Panc1 (cell line): ENCODE data around the gene FLT1. TPM values are rescaled to one million over a fixed set of nuclear protein-coding genes. Genes with fewer than 3 reads are reported as not detected.

ENCODE experiments used
- ATAC-seq: fragments of 200-7000 bp; cut with Tn5 transposase; 2 replicates; pipeline ENCODE4 v1.9.1; 2020; ENCODE audit warnings: mild to moderate bottlenecking, moderate library complexity
- BruUV-seq: library from RNA; stranded (reverse); fragments of 400-500 nt; replicated peaks from 2 replicates; lab custom pipeline; 2021; lab: Mats Ljungman, UMichigan
- CTCF ChIA-PET: fragments of 300-600 bp; sonication (Branson Sonifier 250); formaldehyde crosslinking; loops from one replicate; lab custom pipeline; 2022; ENCODE audit warnings: antibody characterized with exemption; lab: Charles Lee
- POLR2A ChIA-PET: fragments of 300-600 bp; sonication (Branson Sonifier 250); formaldehyde crosslinking; loops from one replicate; lab custom pipeline; 2022; ENCODE audit warnings: antibody characterized with exemption; lab: Charles Lee
- DNase-seq: peaks from one replicate; pipeline ENCODE4 v3.0.0-alpha.2; 2010; ENCODE audit warnings: low read depth, low spot score
- H3K27ac ChIP-seq: 2 replicates; pipeline ENCODE4 v1.5.1; 2011; ENCODE audit warnings: mild to moderate bottlenecking, low read length, inconsistent platforms
- H3K27me3 ChIP-seq: fragments of 200-500 bp; sonication (Bioruptor generic); 2 replicates; pipeline ENCODE4 v1.6.0; 2014; ENCODE audit warnings: low read length, inconsistent platforms; ENCODE audit not compliant: control insufficient read depth, insufficient read depth
- H3K36me3 ChIP-seq: fragments of 200-500 bp; sonication (Bioruptor generic); 2 replicates; pipeline ENCODE4 v1.5.1; 2014; ENCODE audit warnings: inconsistent platforms, mild to moderate bottlenecking, low read length, moderate library complexity; ENCODE audit not compliant: control insufficient read depth, insufficient read depth
- H3K4me1 ChIP-seq: 2 replicates; pipeline ENCODE4 v1.5.1; 2011; ENCODE audit warnings: inconsistent platforms, mild to moderate bottlenecking, low read length, moderate library complexity; ENCODE audit not compliant: control insufficient read depth, insufficient read depth
- H3K4me3 ChIP-seq, 2 experiments: 2 replicates each; pipeline ENCODE4 v1.5.1; 2011 to 2012; ENCODE audit warnings: low read depth in 2 of 2, low read length in 2 of 2, mild to moderate bottlenecking in 2 of 2, inconsistent platforms in 1 of 2, moderate library complexity in 1 of 2
- H3K9me3 ChIP-seq: fragments of 200-500 bp; sonication (Bioruptor generic); 2 replicates; pipeline ENCODE4 v1.5.1; 2014; ENCODE audit warnings: low read depth, mild to moderate bottlenecking, inconsistent platforms, low read length, moderate library complexity; ENCODE audit not compliant: control insufficient read depth, insufficient read depth
- CTCF ChIP-seq: fragments of 450-650 bp; IDR thresholded peaks from 2 replicates; pipeline ENCODE4 v1.5.1; 2017; ENCODE audit warnings: mild to moderate bottlenecking
- POLR2AphosphoS5 ChIP-seq: IDR thresholded peaks from 2 replicates; pipeline ENCODE4 v1.6.1; 2012; ENCODE audit warnings: mild to moderate bottlenecking, low read depth, low read length, moderate library complexity
- REST ChIP-seq, 2 experiments: IDR thresholded peaks; 2 replicates each; pipeline ENCODE4 v1.6.1; 2011 to 2012; ENCODE audit warnings: low read depth in 2 of 2, control low read depth in 1 of 2, low read length in 1 of 2, mild to moderate bottlenecking in 1 of 2, moderate library complexity in 1 of 2; ENCODE audit not compliant: insufficient read depth in 1 of 2
- SIN3A ChIP-seq: IDR thresholded peaks from 2 replicates; pipeline ENCODE4 v1.6.1; 2012; ENCODE audit warnings: low read depth, mild to moderate bottlenecking, low read length, moderate library complexity, borderline replicate concordance; ENCODE audit not compliant: insufficient read depth
- TCF7L2 ChIP-seq: IDR thresholded peaks from 2 replicates; pipeline ENCODE4 v1.6.1; 2011; ENCODE audit warnings: mild to moderate bottlenecking, low read depth, low read length, inconsistent platforms
- in situ Hi-C: cut with HindIII; loops from 2 replicates; pipeline ENCODE4 v1.10.0; 2016; ENCODE audit warnings: low sequenced_read_pairs, low pct_unique_long_range_greater_than_20kb
- intact Hi-C: fragments of 100-400 bp; cut with micrococcal nuclease; formaldehyde crosslinking; loops from one replicate; pipeline ENCODE4 v1.10.0; 2022; ENCODE audit not compliant: unreplicated experiment
- total RNA-seq: library from RNA; stranded (reverse); gene quantifications from one replicate; pipeline ENCODE4 v1.2.1, GENCODE V29; 2021; ENCODE audit not compliant: unreplicated experiment

FLT1 gene
- total RNA-seq, 1 experiment from 2014 or later, result 0.15 TPM

- ChIA-PET POLR2A (no interaction called here), CTCF (interaction anchor here (0.6 kb wide), 1 partner anchor 428 kb away, joined by 4 read pairs; no protein-coding TSS in a partner anchor)
- in situ Hi-C loops, result no loop called here
- H3K27me3 ChIP-seq, result no peaks in the 10 kb centered on the region
- no TSS peak for BruUV-seq
- H3K36me3 ChIP-seq, result no peaks in the 10 kb centered on the region
- ATAC-seq (no peak), DNase-seq (no peak)
- TF ChIP-seq POLR2AphosphoS5, result no peak
- TF ChIP-seq SIN3A, result no peak
- H3K9me3 ChIP-seq, result no peaks in the 10 kb centered on the region
- no peak overlapping the region for H3K4me3 ChIP-seq
- H3K27ac ChIP-seq, result no peak overlapping the region
- no peaks in the 10 kb centered on the region for H3K4me1 ChIP-seq
- intact Hi-C loops, result no loop called here
Measured at GRCh38 chr13:28340272-28340793, 154.6 kb downstream of the FLT1 start.

- H3K27ac ChIP-seq, result no peak overlapping the region
- no TSS peak for BruUV-seq
- H3K27me3 ChIP-seq, result no peaks in the 10 kb centered on the region
- no peaks in the 10 kb centered on the region for H3K4me1 ChIP-seq
- no peak for DNase-seq
- ATAC-seq, result no peak
- intact Hi-C loops, result no loop called here
- in situ Hi-C loops, result no loop called here
- H3K36me3 ChIP-seq, result no peaks in the 10 kb centered on the region
- TF ChIP-seq SIN3A, result no peak
- TF ChIP-seq CTCF, result no peak
- TF ChIP-seq REST (IDR thresholded peaks at IDR 0.05; ENCODE audit: insufficient read depth in 1 of 2, low read depth in 2 of 2, low read length in 1 of 2), result no peak
- TF ChIP-seq TCF7L2, result no peak
- no peak for TF ChIP-seq POLR2AphosphoS5
- H3K9me3 ChIP-seq, result no peaks in the 10 kb centered on the region
- POLR2A ChIA-PET, result no interaction called here
- CTCF ChIA-PET, result no interaction called here
- H3K4me3 ChIP-seq, result no peak overlapping the region
Measured at GRCh38 chr13:28339419-28339818, 155.5 kb downstream of the FLT1 start.

GRCh38 chr13:28338742-28339141 lies 156.2 kb downstream of the FLT1 start:
- H3K27me3 ChIP-seq, result no peaks in the 10 kb centered on the region
- in situ Hi-C loops (no loop called here), intact Hi-C loops (no loop called here)
- TF ChIP-seq SIN3A, result no peak
- no peak for TF ChIP-seq REST (IDR thresholded peaks at IDR 0.05; ENCODE audit: insufficient read depth in 1 of 2, low read depth in 2 of 2, low read length in 1 of 2)
- TF ChIP-seq TCF7L2, result no peak
- TF ChIP-seq POLR2AphosphoS5, result no peak
- TF ChIP-seq CTCF, result no peak
- no peaks in the 10 kb centered on the region for H3K4me1 ChIP-seq
- H3K27ac ChIP-seq, result no peak overlapping the region
- ChIA-PET POLR2A (no interaction called here), CTCF (no interaction called here)
- H3K4me3 ChIP-seq, result no peak overlapping the region
- H3K36me3 ChIP-seq, result no peaks in the 10 kb centered on the region
- no TSS peak for BruUV-seq
- H3K9me3 ChIP-seq, result no peaks in the 10 kb centered on the region
- DNase-seq, result no peak
- ATAC-seq, result no peak
